ENCODE measurements around the gene PLIN3.
A peak's percentile ranks its signal among the peaks of the same experiment; 100 is the strongest.

The PLIN3 gene

DNA sequence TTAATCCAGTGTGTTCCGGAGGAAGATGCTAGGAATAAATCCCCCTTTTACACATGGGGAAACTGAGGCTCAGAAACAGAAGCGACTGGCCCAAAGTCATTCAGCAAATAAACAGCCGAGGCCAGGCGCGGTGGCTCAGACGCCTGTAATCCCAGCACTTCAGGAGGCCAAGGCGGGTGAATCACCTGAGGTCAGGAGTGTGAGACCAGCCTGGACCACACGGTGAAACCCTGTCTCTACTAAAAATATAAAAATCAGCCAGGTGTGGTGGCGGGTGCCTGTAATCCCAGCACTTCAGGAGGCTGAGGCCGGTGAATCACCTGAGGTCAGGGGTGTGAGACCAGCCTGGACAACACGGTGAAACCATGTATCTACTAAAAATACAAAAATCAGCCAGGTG is 11.6 kb upstream of the PLIN3 start:
- Histone ChIP-seq H3K9ac (ENCODE audit: low read length) (no peak overlapping the region), H3K4me3 (ENCODE audit: low read depth, low read length, poor library complexity, severe bottlenecking) (no peak overlapping the region), H3K36me3 (ENCODE audit: insufficient read depth, low read length) (no peaks in the 10 kb centered on the region)

DNA sequence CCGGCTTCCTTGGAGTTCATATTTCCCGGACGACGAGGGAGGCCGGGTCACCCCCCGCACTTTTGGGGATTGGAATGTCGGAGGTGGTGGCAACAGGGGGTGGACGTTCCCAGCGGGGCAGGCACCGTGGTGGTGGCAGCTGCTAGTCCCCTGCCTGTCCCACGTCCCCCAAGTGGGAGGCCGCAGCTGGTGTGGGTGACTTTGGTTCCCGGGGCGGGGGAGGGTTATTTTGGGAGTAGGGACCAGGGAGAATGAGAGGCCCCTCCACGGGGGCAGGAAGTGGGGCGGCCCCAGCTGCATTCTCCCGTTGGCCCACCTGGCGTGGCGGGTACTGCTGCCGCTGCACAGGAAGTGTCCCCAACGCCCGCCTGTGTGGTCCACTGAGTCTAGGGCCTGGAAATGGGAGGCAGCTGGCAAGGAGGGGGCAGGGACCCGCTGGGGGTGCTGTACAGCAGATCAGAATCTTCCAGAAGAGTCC is 11.1 kb upstream of the PLIN3 start:
- H3K9me2 ChIP-seq (ENCODE audit: low read depth, low read length) = no peaks in the 10 kb centered on the region
- no peaks in the 10 kb centered on the region for H4K20me1 ChIP-seq (ENCODE audit: insufficient read depth, low read length)
- no peak overlapping the region for H2AFZ ChIP-seq (ENCODE audit: low read length)
- H3K27ac ChIP-seq (ENCODE audit: low read depth, low read length, poor library complexity, severe bottlenecking) = peak overlapping the region; percentile 47
- no peak for TF ChIP-seq EZH2 (IDR thresholded peaks at IDR 0.05; ENCODE audit: borderline replicate concordance, low read length)
- TF ChIP-seq, protein P1, sequence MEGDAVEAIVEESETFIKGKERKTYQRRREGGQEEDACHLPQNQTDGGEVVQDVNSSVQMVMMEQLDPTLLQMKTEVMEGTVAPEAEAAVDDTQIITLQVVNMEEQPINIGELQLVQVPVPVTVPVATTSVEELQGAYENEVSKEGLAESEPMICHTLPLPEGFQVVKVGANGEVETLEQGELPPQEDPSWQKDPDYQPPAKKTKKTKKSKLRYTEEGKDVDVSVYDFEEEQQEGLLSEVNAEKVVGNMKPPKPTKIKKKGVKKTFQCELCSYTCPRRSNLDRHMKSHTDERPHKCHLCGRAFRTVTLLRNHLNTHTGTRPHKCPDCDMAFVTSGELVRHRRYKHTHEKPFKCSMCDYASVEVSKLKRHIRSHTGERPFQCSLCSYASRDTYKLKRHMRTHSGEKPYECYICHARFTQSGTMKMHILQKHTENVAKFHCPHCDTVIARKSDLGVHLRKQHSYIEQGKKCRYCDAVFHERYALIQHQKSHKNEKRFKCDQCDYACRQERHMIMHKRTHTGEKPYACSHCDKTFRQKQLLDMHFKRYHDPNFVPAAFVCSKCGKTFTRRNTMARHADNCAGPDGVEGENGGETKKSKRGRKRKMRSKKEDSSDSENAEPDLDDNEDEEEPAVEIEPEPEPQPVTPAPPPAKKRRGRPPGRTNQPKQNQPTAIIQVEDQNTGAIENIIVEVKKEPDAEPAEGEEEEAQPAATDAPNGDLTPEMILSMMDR (IDR thresholded peaks at IDR 0.05; ENCODE audit: low read length) = no peak
- no peak overlapping the region; the same call in 1 of the 2 replicates for H3K9ac ChIP-seq (ENCODE audit: low read length)
- H3F3A ChIP-seq (ENCODE audit: insufficient read depth, low read length) = no peaks in the 10 kb centered on the region; the same call in 1 of the 2 replicates
- peaks cover 38% of the 10 kb centered on the region for H3K4me1 ChIP-seq (ENCODE audit: insufficient read depth, low read length, severe bottlenecking)
- no peaks in the 10 kb centered on the region for H3K79me2 ChIP-seq (ENCODE audit: insufficient read depth, low read length)
- H3K36me3 ChIP-seq (ENCODE audit: insufficient read depth, low read length) = no peaks in the 10 kb centered on the region
- H3K9me3 ChIP-seq (ENCODE audit: low read length) = no peaks in the 10 kb centered on the region
- no peak overlapping the region; the same call in 1 of the 2 replicates for H3K4me2 ChIP-seq (ENCODE audit: low read length)
- H3K27me3 ChIP-seq (ENCODE audit: insufficient read depth, low read length) = no peaks in the 10 kb centered on the region
- no peak overlapping the region for H3K4me3 ChIP-seq (ENCODE audit: low read depth, low read length, poor library complexity, severe bottlenecking)

More for the DNA sequence above, 11.6 kb upstream of the PLIN3 start:
- Histone ChIP-seq H3K9me2 (ENCODE audit: low read depth, low read length) (no peaks in the 10 kb centered on the region), H3K9me3 (ENCODE audit: low read length) (no peaks in the 10 kb centered on the region), H3K27me3 (ENCODE audit: insufficient read depth, low read length) (no peaks in the 10 kb centered on the region), H3F3A (ENCODE audit: insufficient read depth, low read length) (no peaks in the 10 kb centered on the region; the same call in 1 of the 2 replicates), H3K4me2 (ENCODE audit: low read length) (no peak overlapping the region), H3K4me1 (ENCODE audit: insufficient read depth, low read length, severe bottlenecking) (peaks cover 38% of the 10 kb centered on the region), H3K79me2 (ENCODE audit: insufficient read depth, low read length) (no peaks in the 10 kb centered on the region), H2AFZ (ENCODE audit: low read length) (no peak overlapping the region), H4K20me1 (ENCODE audit: insufficient read depth, low read length) (no peaks in the 10 kb centered on the region), H3K27ac (ENCODE audit: low read depth, low read length, poor library complexity, severe bottlenecking) (peak overlapping the region; percentile 47)
- TF ChIP-seq, protein P1 (IDR thresholded peaks at IDR 0.05; ENCODE audit: low read length) = no peak
- TF ChIP-seq EZH2 (IDR thresholded peaks at IDR 0.05; ENCODE audit: borderline replicate concordance, low read length) = no peak

- H3K4me1 ChIP-seq (ENCODE audit: insufficient read depth, low read length, severe bottlenecking) = peaks cover 37% of the 10 kb centered on the region
- H3F3A ChIP-seq (ENCODE audit: insufficient read depth, low read length) = no peaks in the 10 kb centered on the region; the same call in 1 of the 2 replicates
- H3K4me3 ChIP-seq (ENCODE audit: low read depth, low read length, poor library complexity, severe bottlenecking) = no peak overlapping the region
- H3K9me3 ChIP-seq (ENCODE audit: low read length) = no peaks in the 10 kb centered on the region
- no peak overlapping the region; the same call in 1 of the 2 replicates for H3K9ac ChIP-seq (ENCODE audit: low read length)
- H3K9me2 ChIP-seq (ENCODE audit: low read depth, low read length) = no peaks in the 10 kb centered on the region
- H4K20me1 ChIP-seq (ENCODE audit: insufficient read depth, low read length) = no peaks in the 10 kb centered on the region
- H3K27me3 ChIP-seq (ENCODE audit: insufficient read depth, low read length) = no peaks in the 10 kb centered on the region
- H2AFZ ChIP-seq (ENCODE audit: low read length) = no peak overlapping the region
- H3K27ac ChIP-seq (ENCODE audit: low read depth, low read length, poor library complexity, severe bottlenecking) = peak overlapping the region; percentile 47
- no peak overlapping the region; the same call in 1 of the 2 replicates for H3K4me2 ChIP-seq (ENCODE audit: low read length)
- H3K79me2 ChIP-seq (ENCODE audit: insufficient read depth, low read length) = no peaks in the 10 kb centered on the region
- H3K36me3 ChIP-seq (ENCODE audit: insufficient read depth, low read length) = no peaks in the 10 kb centered on the region
- TF ChIP-seq EZH2 (IDR thresholded peaks at IDR 0.05; ENCODE audit: borderline replicate concordance, low read length) = no peak
- TF ChIP-seq, protein P1 (IDR thresholded peaks at IDR 0.05; ENCODE audit: low read length) = no peak
These were observed 10.5 kb upstream of the PLIN3 start for GRCh38 chr19:4877753-4878490.

Measured in OCI-LY1 (cell line).